Liver (tissue), 3 donors: ENCODE measurements around the gene KCNK3.

Experiments
- ATF3 ChIP-seq: IDR thresholded peaks from 2 replicates; pipeline ENCODE4 v1.6.1; 2016; ENCODE audit warnings: antibody characterized with exemption
- CTCF ChIP-seq: fragments of 150-350 bp; IDR thresholded peaks from 2 replicates; pipeline ENCODE4 v1.5.1; 2017; ENCODE audit warnings: improper control_type of control experiment, low read depth, low read length; ENCODE audit not compliant: missing input control
- GABPA ChIP-seq, 2 donors: IDR thresholded peaks in 1 of 2; conservative IDR thresholded peaks in 1 of 2; 2 replicates each; pipeline ENCODE4 v1.6.1; 2016; ENCODE audit warnings: antibody characterized with exemption in 2 of 2, mild to moderate bottlenecking in 1 of 2, moderate library complexity in 1 of 2
- JUND ChIP-seq, 2 donors: IDR thresholded peaks; 2 replicates each; pipeline ENCODE4 v1.6.1; 2016; ENCODE audit warnings: antibody characterized with exemption in 2 of 2
- MAX ChIP-seq: IDR thresholded peaks from 2 replicates; pipeline ENCODE4 v1.6.1; 2016; ENCODE audit warnings: antibody characterized with exemption
- RAD21 ChIP-seq, 2 donors: IDR thresholded peaks; 2 replicates each; pipeline ENCODE4 v1.6.1; 2016; ENCODE audit warnings: antibody characterized with exemption in 2 of 2, mild to moderate bottlenecking in 2 of 2
- REST ChIP-seq: IDR thresholded peaks from 2 replicates; pipeline ENCODE4 v1.6.1; 2016; ENCODE audit warnings: antibody characterized with exemption, mild to moderate bottlenecking
- SP1 ChIP-seq: IDR thresholded peaks from 2 replicates; pipeline ENCODE4 v1.6.1; 2018; ENCODE audit warnings: antibody characterized with exemption, mild to moderate bottlenecking
- TAF1 ChIP-seq: conservative IDR thresholded peaks from 2 replicates; pipeline ENCODE4 v1.6.1; 2016; ENCODE audit warnings: antibody characterized with exemption, mild to moderate bottlenecking
- ZBTB33 ChIP-seq: IDR thresholded peaks from 2 replicates; pipeline ENCODE4 v1.6.1; 2016; ENCODE audit warnings: antibody characterized with exemption
- donor health status: healthy.
- donor health status: healthy.

GRCh38 chr2:26706093-26706492 is 13.6 kb downstream of the KCNK3 start:
- TF ChIP-seq MAX: no peak
- TF ChIP-seq CTCF: no peak
- TF ChIP-seq TAF1: no peak
- no peak for TF ChIP-seq GABPA (IDR thresholded peaks at IDR 0.05 in 1 of 2, conservative IDR thresholded peaks at IDR 0.05 in 1 of 2)
- TF ChIP-seq RAD21 (IDR thresholded peaks at IDR 0.05): no peak
- no peak for TF ChIP-seq SP1
- no peak for TF ChIP-seq JUND (IDR thresholded peaks at IDR 0.05)
- no peak for TF ChIP-seq REST
- no peak for TF ChIP-seq ATF3
- TF ChIP-seq ZBTB33: no peak
